Mesendoderm (in vitro differentiated cells): Measurements from ENCODE around the gene RBM41.

Experiments
- DNase-seq: peaks from one replicate; pipeline ENCODE4 v3.0.0; 2013
- H2AK5ac ChIP-seq: 2 replicates; pipeline ENCODE4 v1.6.1; 2013; ENCODE audit warnings: low read length, inconsistent platforms
- H2BK120ac ChIP-seq: 2 replicates; pipeline ENCODE4 v1.6.1; 2013; ENCODE audit warnings: low read depth, mild to moderate bottlenecking, low read length, moderate library complexity, mixed read lengths
- H2BK15ac ChIP-seq: replicated peaks from 2 replicates; pipeline ENCODE4 v1.6.1; 2013; ENCODE audit warnings: low read depth, mild to moderate bottlenecking, moderate library complexity
- H2BK5ac ChIP-seq: 2 replicates; pipeline ENCODE4 v1.6.1; 2013; ENCODE audit warnings: low read length, inconsistent platforms
- H3K18ac ChIP-seq: 2 replicates; pipeline ENCODE4 v1.6.1; 2013; ENCODE audit warnings: mild to moderate bottlenecking, low read length, mixed read lengths
- H3K23ac ChIP-seq: one replicate; pipeline ENCODE4 v1.6.1; 2013; ENCODE audit warnings: low read length
- H3K27ac ChIP-seq: 2 replicates; pipeline ENCODE4 v1.5.1; 2013; ENCODE audit warnings: low read depth, mild to moderate bottlenecking, inconsistent platforms, low read length, moderate library complexity
- H3K27me3 ChIP-seq: 2 replicates; pipeline ENCODE4 v1.6.1; 2013; ENCODE audit warnings: low read length, control low read depth, mild to moderate bottlenecking, inconsistent platforms; ENCODE audit not compliant: insufficient read depth, poor library complexity
- H3K36me3 ChIP-seq: 2 replicates; pipeline ENCODE4 v1.6.1; 2013; ENCODE audit warnings: low read length, inconsistent platforms; ENCODE audit not compliant: control insufficient read depth, insufficient read depth
- H3K4ac ChIP-seq: one replicate; pipeline ENCODE4 v1.6.1; 2013; ENCODE audit warnings: low read depth, mild to moderate bottlenecking, low read length, moderate library complexity
- H3K4me1 ChIP-seq: 2 replicates; pipeline ENCODE4 v1.6.1; 2013; ENCODE audit warnings: low read depth, low read length, inconsistent platforms; ENCODE audit not compliant: control insufficient read depth
- H3K4me2 ChIP-seq: 2 replicates; pipeline ENCODE4 v1.6.1; 2013; ENCODE audit warnings: low read length
- H3K4me3 ChIP-seq: 2 replicates; pipeline ENCODE4 v1.5.1; 2013; ENCODE audit warnings: mild to moderate bottlenecking, low read length
- H3K56ac ChIP-seq: one replicate; pipeline ENCODE4 v1.6.1; 2013; ENCODE audit warnings: low read length
- H3K79me1 ChIP-seq: 2 replicates; pipeline ENCODE4 v1.6.1; 2013; ENCODE audit warnings: low read length, inconsistent platforms
- H3K79me2 ChIP-seq: 2 replicates; pipeline ENCODE4 v1.6.1; 2013; ENCODE audit warnings: mild to moderate bottlenecking, low read length; ENCODE audit not compliant: control insufficient read depth, insufficient read depth
- H3K9ac ChIP-seq: 2 replicates; pipeline ENCODE4 v1.6.1; 2013; ENCODE audit warnings: low read length, inconsistent platforms
- H4K5ac ChIP-seq: one replicate; pipeline ENCODE4 v1.6.1; 2013; ENCODE audit warnings: low read length
- H4K8ac ChIP-seq: one replicate; pipeline ENCODE4 v1.6.1; 2013; ENCODE audit warnings: low read depth, mild to moderate bottlenecking, control low read depth, low read length, moderate library complexity
- WGBS: extraction: QIAGEN DNeasy Blood & Tissue Kit; methylation state at CpG from one replicate; pipeline ENCODE4 v1.1.7; 2013; ENCODE audit warnings: low lambda C conversion rate, missing lambda C conversion rate; ENCODE audit not compliant: insufficient coverage; ENCODE audit errors: extremely low coverage; 5-methylcytosine and 5-hydroxymethylcytosine counted together

The RBM41 gene

GRCh38 chrX:107014936-107015335 lies 103.7 kb downstream of the RBM41 start:
- Histone ChIP-seq H3K4me2 (no peak overlapping the region), H3K36me3 (no peaks in the 10 kb centered on the region), H3K79me1 (no peaks in the 10 kb centered on the region), H2AK5ac (no peak overlapping the region), H3K4me1 (no peaks in the 10 kb centered on the region), H3K27me3 (no peaks in the 10 kb centered on the region), H2BK120ac (no peak overlapping the region), H3K9ac (no peak overlapping the region), H3K79me2 (no peaks in the 10 kb centered on the region), H3K4me3 (no peak overlapping the region), H3K23ac (no peak overlapping the region), H3K56ac (no peak overlapping the region), H4K5ac (no peak overlapping the region), H2BK15ac (no peak overlapping the region), H3K18ac (no peak overlapping the region), H3K27ac (no peak overlapping the region), H2BK5ac (no peak overlapping the region), H4K8ac (no peak overlapping the region), H3K4ac (no peak overlapping the region)
- no peak for DNase-seq
- WGBS, result no CpG with 5 or more reads among the region's 1 CpG
